ENCODE data around the gene CGB3.

The CGB3 gene

DNA sequence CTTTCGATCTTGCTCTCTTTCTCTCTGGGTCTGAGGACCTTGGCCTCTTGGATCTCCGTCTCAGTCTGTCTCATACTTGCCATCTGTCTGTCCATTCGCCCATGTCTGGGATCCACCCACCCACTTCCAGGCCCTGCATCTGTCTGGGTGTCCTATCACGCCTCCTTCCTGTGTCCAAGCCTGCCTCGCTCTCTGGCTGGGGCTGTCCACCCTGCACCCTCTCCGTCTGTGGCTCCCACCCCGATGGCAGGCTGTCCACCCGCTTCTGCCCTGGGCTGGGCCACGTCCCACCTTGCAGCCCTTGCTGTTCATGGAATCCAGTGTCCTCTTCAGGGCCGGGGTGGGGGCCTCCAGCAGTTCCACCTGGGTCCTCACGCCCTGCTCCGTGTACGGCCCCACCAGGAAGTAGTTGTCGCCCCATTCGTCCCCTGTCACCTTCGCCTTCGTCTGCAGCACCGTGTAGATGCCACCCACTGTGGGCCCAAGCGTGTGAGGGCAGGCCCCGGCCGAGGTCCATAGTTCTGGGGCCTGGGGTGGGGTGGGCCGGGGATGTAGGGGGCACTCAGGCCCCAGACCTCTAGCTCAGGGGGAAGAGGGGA, 33.0 kb downstream of the CGB3 start:
- Histone ChIP-seq H2BK120ac (ENCODE audit: low read depth, low read length) (no peak overlapping the region), H3K9me3 (ENCODE audit: control insufficient read depth, low read length) (no peaks in the 10 kb centered on the region), H2AK5ac (ENCODE audit: low read length, severe bottlenecking) (no peak overlapping the region), H3K4ac (ENCODE audit: low read depth in 1 of 2, low read length in 2 of 2) (no peak overlapping the region), H2BK12ac (ENCODE audit: low read length in 2 of 2) (no peak overlapping the region), H3K36me3 (ENCODE audit: control insufficient read depth in 1 of 2, insufficient read depth in 2 of 2, low read depth in 1 of 2, low read length in 2 of 2) (peaks cover 36 to 46% of the 10 kb centered on the region in 2 experiments), H4K8ac (ENCODE audit: low read length) (peak overlapping the region; percentile 24), H3K79me1 (replicated peaks; ENCODE audit: low read length, poor library complexity, severe bottlenecking) (peaks cover 29% of the 10 kb centered on the region), H2BK15ac (ENCODE audit: low read depth, poor library complexity, severe bottlenecking) (peak overlapping the region; percentile 67), H3K4me1 (ENCODE audit: control insufficient read depth, insufficient read depth, low read depth, low read length) (peaks cover 25% of the 10 kb centered on the region), H2BK5ac (ENCODE audit: low read depth, low read length, poor library complexity, severe bottlenecking) (no peak overlapping the region), H4K91ac (ENCODE audit: low read length) (peak overlapping the region; percentile 71), H3K18ac (ENCODE audit: low read depth in 1 of 2, low read length in 2 of 2) (no peak overlapping the region), H2AFZ (ENCODE audit: low read depth, low read length) (no peak overlapping the region), H3K9ac (ENCODE audit: low read length) (peak overlapping the region; percentile 97), H3K23ac (ENCODE audit: low read length in 2 of 2) (no peak overlapping the region), H3K27ac (ENCODE audit: low read length, poor library complexity, severe bottlenecking) (no peak overlapping the region), H3K14ac (ENCODE audit: low read length in 2 of 2) (no peak overlapping the region), H3K27me3 (ENCODE audit: control insufficient read depth in 1 of 2, insufficient read depth in 1 of 2, low read length in 2 of 2) (no peaks in the 10 kb centered on the region), H3K4me3 (ENCODE audit: insufficient read depth in 1 of 2, low read depth in 1 of 2, low read length in 2 of 2) (peak overlapping the region in 1 of 2 experiments; percentile 97), H3K4me2 (ENCODE audit: low read length, poor library complexity, severe bottlenecking) (no peak overlapping the region)
- WGBS, result 93% methylated on average over 22 of the region's 22 CpGs
- DNase-seq, result no peak

DNA sequence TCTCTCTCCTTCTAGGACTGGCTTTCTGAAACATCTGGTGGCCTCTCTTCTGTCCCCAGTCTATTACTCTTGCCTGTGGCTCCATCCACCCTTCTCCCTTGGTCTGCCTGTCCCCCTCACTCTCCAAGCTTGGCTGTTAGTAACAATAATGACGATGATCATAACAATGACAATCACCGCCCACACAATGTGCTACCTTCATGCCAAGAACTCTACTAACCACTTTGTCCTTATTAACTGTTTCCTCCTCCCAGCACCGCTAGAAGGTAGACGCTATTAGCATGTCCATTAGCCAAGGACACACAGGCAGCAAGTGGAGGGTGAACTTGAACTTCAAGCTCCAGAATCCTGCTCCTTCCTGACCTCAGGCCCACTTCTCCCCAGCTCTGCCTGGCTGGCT, 33.7 kb downstream of the CGB3 start:
- H3K79me1 ChIP-seq (replicated peaks; ENCODE audit: low read length, poor library complexity, severe bottlenecking), result peaks cover 32% of the 10 kb centered on the region
- no peak overlapping the region for H3K23ac ChIP-seq (ENCODE audit: low read length in 2 of 2)
- no peaks in the 10 kb centered on the region for H3K27me3 ChIP-seq (ENCODE audit: control insufficient read depth in 1 of 2, insufficient read depth in 1 of 2, low read length in 2 of 2)
- H3K18ac ChIP-seq (ENCODE audit: low read depth in 1 of 2, low read length in 2 of 2), result no peak overlapping the region
- H3K4me2 ChIP-seq (ENCODE audit: low read length, poor library complexity, severe bottlenecking), result no peak overlapping the region
- no peak overlapping the region for H2BK5ac ChIP-seq (ENCODE audit: low read depth, low read length, poor library complexity, severe bottlenecking)
- no peak overlapping the region for H3K27ac ChIP-seq (ENCODE audit: low read length, poor library complexity, severe bottlenecking)
- no peak for DNase-seq
- no peak overlapping the region for H4K8ac ChIP-seq (ENCODE audit: low read length)
- H3K4me3 ChIP-seq (ENCODE audit: insufficient read depth in 1 of 2, low read depth in 1 of 2, low read length in 2 of 2), result peak overlapping the region in 1 of 2 experiments; percentile 97
- H3K9ac ChIP-seq (ENCODE audit: low read length), result peak overlapping the region; percentile 44
- no peaks in the 10 kb centered on the region for H3K9me3 ChIP-seq (ENCODE audit: control insufficient read depth, low read length)
- H3K4me1 ChIP-seq (ENCODE audit: control insufficient read depth, insufficient read depth, low read depth, low read length), result peaks cover 25% of the 10 kb centered on the region
- no peak overlapping the region for H3K14ac ChIP-seq (ENCODE audit: low read length in 2 of 2)
- no peak overlapping the region for H4K91ac ChIP-seq (ENCODE audit: low read length)
- no peak overlapping the region for H2AK5ac ChIP-seq (ENCODE audit: low read length, severe bottlenecking)
- H3K36me3 ChIP-seq (ENCODE audit: control insufficient read depth in 1 of 2, insufficient read depth in 2 of 2, low read depth in 1 of 2, low read length in 2 of 2), result peaks cover 43 to 53% of the 10 kb centered on the region in 2 experiments
- WGBS, result 84% methylated on average over 4 of the region's 4 CpGs
- no peak overlapping the region for H3K4ac ChIP-seq (ENCODE audit: low read depth in 1 of 2, low read length in 2 of 2)
- H2BK12ac ChIP-seq (ENCODE audit: low read length in 2 of 2), result no peak overlapping the region
- H2AFZ ChIP-seq (ENCODE audit: low read depth, low read length), result no peak overlapping the region
- H2BK15ac ChIP-seq (ENCODE audit: low read depth, poor library complexity, severe bottlenecking), result no peak overlapping the region
- no peak overlapping the region for H2BK120ac ChIP-seq (ENCODE audit: low read depth, low read length)

DNA sequence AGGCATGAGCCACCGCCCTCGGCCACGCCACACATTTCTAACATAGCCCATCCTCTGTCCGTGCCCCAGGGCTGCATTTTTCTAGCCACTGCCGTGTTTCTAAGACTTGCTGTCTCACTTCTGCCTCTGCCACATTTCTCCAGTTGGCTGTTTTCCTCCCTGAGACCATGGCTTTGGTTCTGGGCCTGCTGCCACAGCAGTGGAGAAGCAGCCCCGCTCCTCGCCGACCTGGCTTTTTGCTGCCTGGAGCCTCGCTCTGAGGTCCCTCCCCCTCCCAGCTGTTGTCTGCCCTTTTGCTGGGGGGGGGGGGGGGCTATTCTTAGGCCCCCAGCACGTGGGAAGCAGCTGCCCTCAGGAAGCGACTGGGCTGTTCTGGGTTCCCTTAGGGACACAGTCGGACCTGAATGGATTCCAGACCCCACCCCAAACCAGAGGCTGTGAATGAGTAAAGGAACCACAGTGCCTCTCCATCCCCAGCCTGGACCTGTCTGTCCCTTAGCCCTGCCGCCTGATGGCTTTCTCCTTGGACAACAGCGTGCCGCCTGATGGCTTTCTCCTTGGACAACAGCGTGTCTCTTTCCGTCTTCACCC, 34.3 kb downstream of the CGB3 start:
- H2BK5ac ChIP-seq (ENCODE audit: low read depth, low read length, poor library complexity, severe bottlenecking), result no peak overlapping the region
- H2BK15ac ChIP-seq (ENCODE audit: low read depth, poor library complexity, severe bottlenecking), result no peak overlapping the region
- peak overlapping the region; percentile 44 for H3K9ac ChIP-seq (ENCODE audit: low read length)
- H2BK12ac ChIP-seq (ENCODE audit: low read length in 2 of 2), result no peak overlapping the region
- no peak for DNase-seq
- H4K8ac ChIP-seq (ENCODE audit: low read length), result no peak overlapping the region
- 92% methylated on average over 17 of the region's 17 CpGs for WGBS
- no peak overlapping the region for H3K27ac ChIP-seq (ENCODE audit: low read length, poor library complexity, severe bottlenecking)
- no peaks in the 10 kb centered on the region for H3K9me3 ChIP-seq (ENCODE audit: control insufficient read depth, low read length)
- no peak overlapping the region for H3K4me3 ChIP-seq (ENCODE audit: insufficient read depth in 1 of 2, low read depth in 1 of 2, low read length in 2 of 2)
- peaks cover 49 to 59% of the 10 kb centered on the region in 2 experiments for H3K36me3 ChIP-seq (ENCODE audit: control insufficient read depth in 1 of 2, insufficient read depth in 2 of 2, low read depth in 1 of 2, low read length in 2 of 2)
- H3K79me1 ChIP-seq (replicated peaks; ENCODE audit: low read length, poor library complexity, severe bottlenecking), result peaks cover 36% of the 10 kb centered on the region
- no peak overlapping the region for H4K91ac ChIP-seq (ENCODE audit: low read length)
- H2AK5ac ChIP-seq (ENCODE audit: low read length, severe bottlenecking), result no peak overlapping the region
- no peak overlapping the region for H3K4me2 ChIP-seq (ENCODE audit: low read length, poor library complexity, severe bottlenecking)
- H2BK120ac ChIP-seq (ENCODE audit: low read depth, low read length), result no peak overlapping the region
- H3K18ac ChIP-seq (ENCODE audit: low read depth in 1 of 2, low read length in 2 of 2), result no peak overlapping the region
- H3K14ac ChIP-seq (ENCODE audit: low read length in 2 of 2), result no peak overlapping the region
- no peak overlapping the region for H3K23ac ChIP-seq (ENCODE audit: low read length in 2 of 2)
- peaks cover 21% of the 10 kb centered on the region for H3K4me1 ChIP-seq (ENCODE audit: control insufficient read depth, insufficient read depth, low read depth, low read length)
- no peak overlapping the region for H3K4ac ChIP-seq (ENCODE audit: low read depth in 1 of 2, low read length in 2 of 2)
- no peaks in the 10 kb centered on the region for H3K27me3 ChIP-seq (ENCODE audit: control insufficient read depth in 1 of 2, insufficient read depth in 1 of 2, low read length in 2 of 2)
- no peak overlapping the region for H2AFZ ChIP-seq (ENCODE audit: low read depth, low read length)

DNA sequence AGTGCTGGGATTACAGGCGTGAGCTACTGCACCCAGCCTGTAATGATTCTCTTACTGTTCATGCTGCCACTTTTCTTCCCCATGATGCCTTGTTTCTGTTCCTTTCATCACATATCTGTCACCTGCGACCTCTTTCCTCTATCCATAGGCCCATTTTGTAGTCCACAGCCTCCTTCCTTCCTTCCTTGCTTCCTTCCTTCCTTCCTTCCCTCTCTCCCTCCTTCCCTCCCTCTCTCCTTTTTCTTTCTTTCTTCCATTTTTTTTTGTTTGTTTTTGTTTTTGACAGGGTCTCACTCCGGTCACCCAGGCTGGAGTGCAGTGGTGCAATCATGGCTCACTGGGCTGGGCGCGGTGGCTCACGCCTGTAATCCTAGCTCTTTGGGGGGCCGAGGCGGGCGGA, 35.3 kb downstream of the CGB3 start:
- H2BK5ac ChIP-seq (ENCODE audit: low read depth, low read length, poor library complexity, severe bottlenecking), result no peak overlapping the region
- H3K27me3 ChIP-seq (ENCODE audit: control insufficient read depth in 1 of 2, insufficient read depth in 1 of 2, low read length in 2 of 2), result no peaks in the 10 kb centered on the region
- H3K4me1 ChIP-seq (ENCODE audit: control insufficient read depth, insufficient read depth, low read depth, low read length), result peaks cover 16% of the 10 kb centered on the region
- H3K4me2 ChIP-seq (ENCODE audit: low read length, poor library complexity, severe bottlenecking), result no peak overlapping the region
- no peak overlapping the region for H3K4ac ChIP-seq (ENCODE audit: low read depth in 1 of 2, low read length in 2 of 2)
- H4K91ac ChIP-seq (ENCODE audit: low read length), result no peak overlapping the region
- no peaks in the 10 kb centered on the region for H3K9me3 ChIP-seq (ENCODE audit: control insufficient read depth, low read length)
- no peak overlapping the region for H3K23ac ChIP-seq (ENCODE audit: low read length in 2 of 2)
- H2BK120ac ChIP-seq (ENCODE audit: low read depth, low read length), result no peak overlapping the region
- H3K18ac ChIP-seq (ENCODE audit: low read depth in 1 of 2, low read length in 2 of 2), result no peak overlapping the region
- no peak overlapping the region for H2BK15ac ChIP-seq (ENCODE audit: low read depth, poor library complexity, severe bottlenecking)
- no peak overlapping the region for H2AK5ac ChIP-seq (ENCODE audit: low read length, severe bottlenecking)
- no peak overlapping the region for H3K27ac ChIP-seq (ENCODE audit: low read length, poor library complexity, severe bottlenecking)
- no peak overlapping the region for H4K8ac ChIP-seq (ENCODE audit: low read length)
- no peak overlapping the region for H2BK12ac ChIP-seq (ENCODE audit: low read length in 2 of 2)
- no peak overlapping the region for H2AFZ ChIP-seq (ENCODE audit: low read depth, low read length)
- H3K4me3 ChIP-seq (ENCODE audit: insufficient read depth in 1 of 2, low read depth in 1 of 2, low read length in 2 of 2), result no peak overlapping the region
- H3K79me1 ChIP-seq (replicated peaks; ENCODE audit: low read length, poor library complexity, severe bottlenecking), result peaks cover 36% of the 10 kb centered on the region
- WGBS, result 97% methylated on average over 9 of the region's 9 CpGs
- H3K36me3 ChIP-seq (ENCODE audit: control insufficient read depth in 1 of 2, insufficient read depth in 2 of 2, low read depth in 1 of 2, low read length in 2 of 2), result peaks cover 55 to 62% of the 10 kb centered on the region in 2 experiments
- no peak overlapping the region for H3K14ac ChIP-seq (ENCODE audit: low read length in 2 of 2)
- DNase-seq, result no peak
- no peak overlapping the region for H3K9ac ChIP-seq (ENCODE audit: low read length)
